IMR-90 (cell line): Measurements from ENCODE around the gene SPEG. TPM values are rescaled to one million over a fixed set of nuclear protein-coding genes. Genes with fewer than 3 reads are reported as not detected.

Source experiments
- ATAC-seq: fragments of 200-7000 bp; cut with Tn5 transposase; 2 replicates; pipeline ENCODE4 v1.9.1; 2020; ENCODE audit warnings: low read depth, mild to moderate bottlenecking, moderate library complexity
- BruUV-seq: library from RNA; stranded (reverse); fragments of 400-500 nt; replicated peaks from 2 replicates; lab custom pipeline; 2021; lab: Mats Ljungman, UMichigan
- CTCF ChIA-PET: fragments of 300-600 bp; formaldehyde crosslinking; extraction: SDS; loops from one replicate; lab custom pipeline; 2021; ENCODE audit warnings: antibody characterized with exemption; lab: Yijun Ruan, JAX
- POLR2A ChIA-PET: fragments of 300-600 bp; sonication (Branson Sonifier 250); formaldehyde crosslinking; loops from one replicate; lab custom pipeline; 2022; ENCODE audit warnings: antibody characterized with exemption; ENCODE audit not compliant: unreplicated experiment; lab: Charles Lee
- DNase-seq: peaks from one replicate; pipeline ENCODE4 v3.0.0; 2013
- H2AFZ ChIP-seq: replicated peaks from 2 replicates; pipeline ENCODE3; 2013; ENCODE audit warnings: low read length, mild to moderate bottlenecking; ENCODE audit not compliant: poor library complexity
- H2AK5ac ChIP-seq: 2 replicates; pipeline ENCODE4 v1.6.1; 2013; ENCODE audit warnings: low read depth, low read length, inconsistent platforms
- H2AK9ac ChIP-seq: replicated peaks from 2 replicates; pipeline ENCODE3; 2013; ENCODE audit warnings: mild to moderate bottlenecking, low read depth, low read length, moderate library complexity; ENCODE audit not compliant: poor library complexity
- H2BK120ac ChIP-seq: 2 replicates; pipeline ENCODE4 v1.6.1; 2013; ENCODE audit warnings: low read depth, low read length, inconsistent platforms
- H2BK15ac ChIP-seq: 3 replicates; pipeline ENCODE4 v1.6.1; 2013; ENCODE audit warnings: low read depth, low read length, inconsistent platforms
- H2BK20ac ChIP-seq: 2 replicates; pipeline ENCODE4 v1.6.1; 2013; ENCODE audit warnings: low read depth, mild to moderate bottlenecking, inconsistent platforms, low read length, moderate library complexity
- H2BK5ac ChIP-seq: 2 replicates; pipeline ENCODE4 v1.6.1; 2013; ENCODE audit warnings: mild to moderate bottlenecking, low read depth, low read length, inconsistent platforms; ENCODE audit not compliant: poor library complexity, severe bottlenecking
- H3K14ac ChIP-seq: replicated peaks from 2 replicates; pipeline ENCODE4 v1.6.1; 2013; ENCODE audit warnings: low read depth, low read length, inconsistent platforms
- H3K18ac ChIP-seq: 2 replicates; pipeline ENCODE4 v1.6.1; 2013; ENCODE audit warnings: low read depth, low read length, control low read depth
- H3K23ac ChIP-seq: 2 replicates; pipeline ENCODE4 v1.6.1; 2013; ENCODE audit warnings: low read depth, low read length, inconsistent platforms
- H3K27ac ChIP-seq: 2 replicates; pipeline ENCODE4 v1.5.1; 2013; ENCODE audit warnings: mild to moderate bottlenecking, control low read depth, low read length; ENCODE audit not compliant: insufficient read depth
- H3K27me3 ChIP-seq: 2 replicates; pipeline ENCODE4 v1.6.1; 2013; ENCODE audit warnings: low read length; ENCODE audit not compliant: control insufficient read depth, insufficient read depth
- H3K36me3 ChIP-seq: 2 replicates; pipeline ENCODE4 v1.6.1; 2013; ENCODE audit warnings: low read length, mixed read lengths; ENCODE audit not compliant: control insufficient read depth, insufficient read depth
- H3K4ac ChIP-seq: 2 replicates; pipeline ENCODE4 v1.6.1; 2013; ENCODE audit warnings: low read depth, low read length, inconsistent platforms
- H3K4me1 ChIP-seq: 2 replicates; pipeline ENCODE4 v1.6.1; 2013; ENCODE audit warnings: low read length, mixed read lengths; ENCODE audit not compliant: control insufficient read depth, insufficient read depth
- H3K4me2 ChIP-seq: 2 replicates; pipeline ENCODE4 v1.6.1; 2013; ENCODE audit warnings: low read depth, mild to moderate bottlenecking, control low read depth, low read length, moderate library complexity
- H3K4me3 ChIP-seq: 2 replicates; pipeline ENCODE4 v1.5.1; 2013; ENCODE audit warnings: low read depth, mild to moderate bottlenecking, control low read depth, low read length, moderate library complexity; ENCODE audit not compliant: insufficient read depth
- H3K56ac ChIP-seq: 2 replicates; pipeline ENCODE4 v1.6.1; 2013; ENCODE audit warnings: low read length, inconsistent platforms; ENCODE audit not compliant: insufficient read depth; ENCODE audit errors: extremely low read depth
- H3K79me1 ChIP-seq, 2 experiments: 2 replicates each; pipeline ENCODE4 v1.6.1; 2013; ENCODE audit warnings: low read length in 2 of 2, inconsistent platforms in 1 of 2, low read depth in 1 of 2
- H3K9ac ChIP-seq: 2 replicates; pipeline ENCODE4 v1.6.1; 2013; ENCODE audit warnings: low read depth, low read length, control low read depth
- H3K9me1 ChIP-seq: 2 replicates; pipeline ENCODE4 v1.6.1; 2013; ENCODE audit warnings: low read length, inconsistent platforms; ENCODE audit not compliant: insufficient read depth
- H3K9me3 ChIP-seq: 2 replicates; pipeline ENCODE4 v1.6.1; 2013; ENCODE audit warnings: low read length; ENCODE audit not compliant: control insufficient read depth, insufficient read depth
- H4K20me1 ChIP-seq: 2 replicates; pipeline ENCODE4 v1.6.1; 2013; ENCODE audit warnings: low read length, inconsistent platforms; ENCODE audit not compliant: insufficient read depth
- H4K5ac ChIP-seq: 2 replicates; pipeline ENCODE4 v1.6.1; 2013; ENCODE audit warnings: mild to moderate bottlenecking, low read depth, low read length, control low read depth
- H4K8ac ChIP-seq, 2 experiments: 2 replicates each; pipeline ENCODE4 v1.6.1; 2013; ENCODE audit warnings: low read depth in 2 of 2, low read length in 2 of 2, control low read depth in 1 of 2, inconsistent platforms in 1 of 2
- H4K91ac ChIP-seq: 2 replicates; pipeline ENCODE4 v1.6.1; 2013; ENCODE audit warnings: low read depth, low read length, inconsistent platforms; ENCODE audit not compliant: insufficient read depth
- BHLHE40 ChIP-seq: fragments of 150-350 bp; IDR thresholded peaks from 2 replicates; pipeline ENCODE4 v1.6.1; 2016; ENCODE audit warnings: mild to moderate bottlenecking, low read depth, low read length
- CEBPB ChIP-seq: IDR thresholded peaks from 2 replicates; pipeline ENCODE4 v1.6.1; 2012; ENCODE audit warnings: low read depth, low read length, improper control_type of control experiment
- MAZ ChIP-seq: IDR thresholded peaks from 2 replicates; pipeline ENCODE4 v1.6.1; 2012; ENCODE audit warnings: low read depth, mild to moderate bottlenecking, low read length, improper control_type of control experiment, moderate library complexity, borderline replicate concordance
- NFE2L2 ChIP-seq: fragments of 150-350 bp; IDR thresholded peaks from 2 replicates; pipeline ENCODE4 v1.6.1; 2016; ENCODE audit warnings: low read depth, mild to moderate bottlenecking, low read length
- RCOR1 ChIP-seq: IDR thresholded peaks from 2 replicates; pipeline ENCODE4 v1.6.1; 2012; ENCODE audit warnings: mild to moderate bottlenecking, low read length, improper control_type of control experiment; ENCODE audit not compliant: insufficient replicate concordance
- USF2 ChIP-seq: fragments of 150-350 bp; IDR thresholded peaks from 2 replicates; pipeline ENCODE4 v1.6.1; 2017; ENCODE audit warnings: mild to moderate bottlenecking, antibody characterized with exemption, low read length, low read depth
- WGBS, 2 experiments: methylation state at CpG; one replicate each; pipeline versions ENCODE4 v1.1.5 to v1.1.7; 2013; ENCODE audit warnings: missing lambda C conversion rate in 2 of 2; ENCODE audit not compliant: insufficient read length in 1 of 2; ENCODE audit errors: extremely low coverage in 2 of 2; 5-methylcytosine and 5-hydroxymethylcytosine counted together
- dilution Hi-C: fragments of 300-500 bp; cut with HindIII; formaldehyde crosslinking; loops from one replicate; pipeline ENCODE4 v1.14.3; 2018; ENCODE audit warnings: low sequenced_read_pairs; ENCODE audit not compliant: unreplicated experiment
- in situ Hi-C: fragments of 300-500 bp; cut with MboI; formaldehyde crosslinking; loops from 3 replicates; pipeline ENCODE4 v1.14.3; 2019; ENCODE audit warnings: low sequenced_read_pairs, inconsistent platforms, mixed read lengths
- intact Hi-C: fragments of 100-400 bp; cut with micrococcal nuclease; formaldehyde crosslinking; loops from 2 replicates; pipeline ENCODE4 v1.10.0; 2022
- polyA plus RNA-seq, 3 experiments: library from polyadenylated mRNA; depleted of rRNA; stranded (reverse); fragments of >200 nt; gene quantifications; 2 replicates each; pipeline ENCODE4 v1.2.3, GENCODE V29; 2012; ENCODE audit warnings: low replicate concordance in 1 of 3
- total RNA-seq: library from RNA; depleted of rRNA; stranded (reverse); fragments of >200 nt; gene quantifications from 2 replicates; pipeline ENCODE4 v1.2.3, GENCODE V29; 2012

Gene SPEG
- total and polyA plus RNA-seq, 2 of the 4 experiments (the other 2 are of a cell fraction), result 6.8 to 81.6 TPM

DNA sequence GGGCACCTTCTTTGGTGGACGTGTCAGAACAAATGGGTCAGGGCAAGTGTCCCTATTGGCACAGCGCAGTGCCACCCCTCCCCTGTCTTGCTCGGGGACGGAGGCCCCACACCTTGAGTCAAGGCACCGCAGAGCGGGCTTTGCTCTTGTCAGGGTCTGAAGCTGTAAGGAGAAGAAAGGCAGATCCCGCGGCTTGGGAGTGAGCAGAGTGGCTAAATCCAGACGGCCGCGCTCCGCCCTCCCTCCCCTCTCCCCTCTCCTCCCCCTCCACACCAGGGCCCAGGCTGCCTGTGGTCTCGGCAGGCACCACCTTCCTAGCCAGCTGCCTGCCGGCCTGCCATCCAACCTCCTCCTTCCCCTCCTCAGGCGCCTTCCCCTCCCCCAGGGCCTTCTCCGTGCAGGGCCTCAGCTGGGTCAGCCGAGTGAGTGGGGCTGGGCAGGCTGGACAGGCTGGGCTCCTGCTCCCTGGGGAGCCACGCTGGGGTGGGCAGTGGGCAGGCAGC lies 25.8 kb downstream of the SPEG start:
- peak overlapping the region; percentile 90 to 95 for H4K8ac ChIP-seq
- peak; percentile 86 for ATAC-seq
- peak overlapping the region; percentile 57 for H2BK20ac ChIP-seq
- peaks cover 30% of the 10 kb centered on the region; the same call in 1 of the 2 replicates for H3K36me3 ChIP-seq
- no peaks in the 10 kb centered on the region; the same call in 1 of the 2 replicates for H4K20me1 ChIP-seq
- H3K4ac ChIP-seq, result peak overlapping the region; percentile 88
- H3K18ac ChIP-seq, result peak overlapping the region; percentile 70
- no peak overlapping the region for H3K4me3 ChIP-seq
- H3K9me3 ChIP-seq, result no peaks in the 10 kb centered on the region
- ChIA-PET CTCF (interaction anchor here (1.0 to 2.0 kb wide), 3 partner anchors 16 to 73 kb away, joined by 3 to 5 read pairs (median 5); partner anchors contain the start of gene DNPEP), POLR2A (no interaction called here)
- in situ Hi-C loops, result loop anchor here (5.0 kb wide), 1 partner anchor 53 kb away; no protein-coding TSS in a partner anchor
- H3K79me1 ChIP-seq, result peaks cover 0 to 28% of the 10 kb centered on the region in 2 experiments; a peak in 2 of 4 replicates
- H2AK5ac ChIP-seq, result peak overlapping the region; percentile 79
- no TSS peak for BruUV-seq
- H3K9me1 ChIP-seq, result peaks cover 14% of the 10 kb centered on the region; the same call in 1 of the 2 replicates
- intact Hi-C loops, result loop anchor here (1.0 to 2.0 kb wide), 2 partner anchors 38 to 57 kb away; partner anchors contain the start of gene GMPPA
- dilution Hi-C loops, result no loop called here
- peak overlapping the region; percentile 70 for H3K4me2 ChIP-seq
- H3K14ac ChIP-seq, result peak overlapping the region; percentile 41
- peak overlapping the region; percentile 69 for H4K91ac ChIP-seq
- peak overlapping the region; percentile 56; the same call in 1 of the 3 replicates for H2BK15ac ChIP-seq
- H3K4me1 ChIP-seq, result peaks cover 24% of the 10 kb centered on the region
- H2BK120ac ChIP-seq, result peak overlapping the region; percentile 74
- H2AK9ac ChIP-seq, result peak overlapping the region; percentile 94
- WGBS, 2 experiments, result 14% methylated on average over 2 of the region's 18 CpGs; no CpG with 5 or more reads in 1 of the 2 experiments
- H3K9ac ChIP-seq, result peak overlapping the region; percentile 66
- 0 out of 2 replicates have a peak overlapping the region, but pooled peaks have one; percentile 43 for H3K56ac ChIP-seq
- peak overlapping the region; percentile 90 for H3K27ac ChIP-seq
- no peaks in the 10 kb centered on the region for H3K27me3 ChIP-seq
- TF ChIP-seq CEBPB (no peak), RCOR1 (peak; percentile 31), BHLHE40 (peak; percentile 28; the same call in 1 of the 2 replicates), NFE2L2 (no peak), MAZ (peak; percentile 92; the same call in 1 of the 2 replicates), USF2 (no peak)
- H2AFZ ChIP-seq, result peak overlapping the region; percentile 80
- H4K5ac ChIP-seq, result peak overlapping the region; percentile 72
- H3K23ac ChIP-seq, result peak overlapping the region; percentile 77
- H2BK5ac ChIP-seq, result peak overlapping the region; percentile 91
- DNase-seq, result peak; percentile 85
